SK-N-SH treated with all-trans-retinoic acid at 6 μM for 48 hours (cell line): ENCODE data around the gene KISS1.

Source experiments
- ATAC-seq: fragments of 200-7000 bp; cut with Tn5 transposase; 3 replicates; pipeline ENCODE4 v1.9.1; 2020; ENCODE audit warnings: mild to moderate bottlenecking, moderate library complexity
- BACH2 ChIP-seq: fragments of 250-450 bp; sonication (Bioruptor Pico); IDR thresholded peaks from 2 replicates; pipeline ENCODE4 v1.9.0; 2021; ENCODE audit warnings: mild to moderate bottlenecking, borderline replicate concordance
- CSDC2 ChIP-seq: fragments of 250-450 bp; sonication (Bioruptor Pico); IDR thresholded peaks from 2 replicates; pipeline ENCODE4 v1.5.0; 2020; ENCODE audit warnings: mild to moderate bottlenecking, moderate library complexity
- ESRRG ChIP-seq: fragments of 250-450 bp; sonication (Bioruptor Pico); IDR thresholded peaks from 2 replicates; pipeline ENCODE4 v1.6.1; 2021; ENCODE audit warnings: mild to moderate bottlenecking
- ISL1 ChIP-seq: fragments of 250-450 bp; sonication (Bioruptor Pico); IDR thresholded peaks from 2 replicates; pipeline ENCODE4 v2.1.2; 2022; ENCODE audit warnings: mild to moderate bottlenecking, moderate library complexity
- OSR1 ChIP-seq: fragments of 250-450 bp; sonication (Bioruptor Pico); IDR thresholded peaks from 2 replicates; pipeline ENCODE4 v1.8.0; 2022; ENCODE audit warnings: moderate library complexity, mild to moderate bottlenecking, inconsistent platforms
- PATZ1 ChIP-seq: fragments of 250-450 bp; sonication (Bioruptor Pico); IDR thresholded peaks from 2 replicates; pipeline ENCODE4 v1.8.0; 2020; ENCODE audit warnings: mild to moderate bottlenecking, moderate library complexity, borderline replicate concordance
- POU6F1 ChIP-seq: fragments of 250-450 bp; sonication (Bioruptor Pico); IDR thresholded peaks from 2 replicates; pipeline ENCODE4 v1.8.0; 2021; ENCODE audit warnings: low read depth, mild to moderate bottlenecking, moderate library complexity, borderline replicate concordance
- PPARA ChIP-seq: fragments of 250-450 bp; sonication (Bioruptor Pico); IDR thresholded peaks from 2 replicates; pipeline ENCODE4 v1.5.0; 2020; ENCODE audit warnings: mild to moderate bottlenecking, borderline replicate concordance
- RARB ChIP-seq: fragments of 250-450 bp; sonication (Bioruptor Pico); IDR thresholded peaks from 2 replicates; pipeline ENCODE4 v1.8.0; 2021; ENCODE audit warnings: mild to moderate bottlenecking, moderate library complexity
- SNAI2 ChIP-seq: fragments of 250-450 bp; sonication (Bioruptor Pico); IDR thresholded peaks from 2 replicates; pipeline ENCODE4 v1.5.0; 2020; ENCODE audit warnings: mild to moderate bottlenecking, moderate library complexity
- TCF4 ChIP-seq: fragments of 250-450 bp; sonication (Bioruptor Pico); IDR thresholded peaks from 2 replicates; pipeline ENCODE4 v1.8.0; 2021; ENCODE audit warnings: mild to moderate bottlenecking, moderate library complexity, borderline replicate concordance
- TSHZ2 ChIP-seq: fragments of 250-450 bp; sonication (Bioruptor Pico); IDR thresholded peaks from 2 replicates; pipeline ENCODE4 v1.5.0; 2020; ENCODE audit warnings: mild to moderate bottlenecking, moderate library complexity
- ZFP3 ChIP-seq: fragments of 250-450 bp; sonication (Bioruptor Pico); IDR thresholded peaks from 2 replicates; pipeline ENCODE4 v1.5.0; 2020; ENCODE audit warnings: mild to moderate bottlenecking, moderate library complexity
- ZFP30 ChIP-seq: fragments of 450-650 bp; formaldehyde crosslinking; IDR thresholded peaks from 2 replicates; pipeline ENCODE4 v1.5.0; 2022; ENCODE audit warnings: mild to moderate bottlenecking, moderate library complexity
- ZNF565 ChIP-seq: fragments of 450-650 bp; formaldehyde crosslinking; conservative IDR thresholded peaks from 2 replicates; pipeline ENCODE4 v1.5.0; 2020; ENCODE audit warnings: low read depth, mild to moderate bottlenecking, moderate library complexity
- ZNF70 ChIP-seq: fragments of 450-650 bp; formaldehyde crosslinking; IDR thresholded peaks from 2 replicates; pipeline ENCODE4 v1.5.0; 2020; ENCODE audit warnings: mild to moderate bottlenecking, moderate library complexity
- ZNF8 ChIP-seq: fragments of 450-650 bp; formaldehyde crosslinking; IDR thresholded peaks from 2 replicates; pipeline ENCODE4 v1.5.0; 2020; ENCODE audit warnings: mild to moderate bottlenecking, moderate library complexity
- TF ChIP-seq, protein P1 (sequence below): fragments of 250-450 bp; sonication (Bioruptor Pico); IDR thresholded peaks from 2 replicates; pipeline ENCODE4 v1.5.1; 2020; ENCODE audit warnings: low read depth, mild to moderate bottlenecking, moderate library complexity
- TF ChIP-seq, protein P2 (sequence below): fragments of 250-450 bp; sonication (Bioruptor Pico); IDR thresholded peaks from 2 replicates; pipeline ENCODE4 v1.5.1; 2021; ENCODE audit warnings: mild to moderate bottlenecking, moderate library complexity

KISS1 gene

GRCh38 chr1:204216880-204217647, 20.8 kb upstream of the KISS1 start:
- no peak for ATAC-seq
- TF ChIP-seq PPARA (CRISPR knock-in tag) (no peak), ISL1 (CRISPR knock-in tag) (no peak), ESRRG (CRISPR knock-in tag) (no peak), ZNF8 (CRISPR knock-in tag) (no peak), ZNF565 (CRISPR knock-in tag) (no peak), SNAI2 (CRISPR knock-in tag) (no peak)

GRCh38 chr1:204216236-204216635, 19.9 kb upstream of the KISS1 start:
- no peak for ATAC-seq
- no peak for TF ChIP-seq SNAI2 (CRISPR knock-in tag)
- TF ChIP-seq, protein P1, sequence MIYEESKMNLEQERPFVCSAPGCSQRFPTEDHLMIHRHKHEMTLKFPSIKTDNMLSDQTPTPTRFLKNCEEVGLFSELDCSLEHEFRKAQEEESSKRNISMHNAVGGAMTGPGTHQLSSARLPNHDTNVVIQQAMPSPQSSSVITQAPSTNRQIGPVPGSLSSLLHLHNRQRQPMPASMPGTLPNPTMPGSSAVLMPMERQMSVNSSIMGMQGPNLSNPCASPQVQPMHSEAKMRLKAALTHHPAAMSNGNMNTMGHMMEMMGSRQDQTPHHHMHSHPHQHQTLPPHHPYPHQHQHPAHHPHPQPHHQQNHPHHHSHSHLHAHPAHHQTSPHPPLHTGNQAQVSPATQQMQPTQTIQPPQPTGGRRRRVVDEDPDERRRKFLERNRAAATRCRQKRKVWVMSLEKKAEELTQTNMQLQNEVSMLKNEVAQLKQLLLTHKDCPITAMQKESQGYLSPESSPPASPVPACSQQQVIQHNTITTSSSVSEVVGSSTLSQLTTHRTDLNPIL: no peak
- TF ChIP-seq ZNF8 (CRISPR knock-in tag): no peak
- TF ChIP-seq ESRRG (CRISPR knock-in tag): no peak
- TF ChIP-seq, protein P2, sequence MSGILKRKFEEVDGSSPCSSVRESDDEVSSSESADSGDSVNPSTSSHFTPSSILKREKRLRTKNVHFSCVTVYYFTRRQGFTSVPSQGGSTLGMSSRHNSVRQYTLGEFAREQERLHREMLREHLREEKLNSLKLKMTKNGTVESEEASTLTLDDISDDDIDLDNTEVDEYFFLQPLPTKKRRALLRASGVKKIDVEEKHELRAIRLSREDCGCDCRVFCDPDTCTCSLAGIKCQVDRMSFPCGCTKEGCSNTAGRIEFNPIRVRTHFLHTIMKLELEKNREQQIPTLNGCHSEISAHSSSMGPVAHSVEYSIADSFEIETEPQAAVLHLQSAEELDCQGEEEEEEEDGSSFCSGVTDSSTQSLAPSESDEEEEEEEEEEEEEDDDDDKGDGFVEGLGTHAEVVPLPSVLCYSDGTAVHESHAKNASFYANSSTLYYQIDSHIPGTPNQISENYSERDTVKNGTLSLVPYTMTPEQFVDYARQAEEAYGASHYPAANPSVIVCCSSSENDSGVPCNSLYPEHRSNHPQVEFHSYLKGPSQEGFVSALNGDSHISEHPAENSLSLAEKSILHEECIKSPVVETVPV (CRISPR knock-in tag): no peak
- no peak for TF ChIP-seq PATZ1 (CRISPR knock-in tag)
- no peak for TF ChIP-seq ZNF70
- no peak for TF ChIP-seq PPARA (CRISPR knock-in tag)
- no peak for TF ChIP-seq ISL1 (CRISPR knock-in tag)
- TF ChIP-seq ZFP30 (CRISPR knock-in tag): no peak
- TF ChIP-seq ZFP3: no peak
- no peak for TF ChIP-seq POU6F1 (CRISPR knock-in tag)
- TF ChIP-seq RARB: no peak
- TF ChIP-seq OSR1 (CRISPR knock-in tag): no peak
- TF ChIP-seq BACH2 (CRISPR knock-in tag): no peak
- TF ChIP-seq TCF4 (CRISPR knock-in tag): no peak
- TF ChIP-seq ZNF565 (CRISPR knock-in tag): no peak
- TF ChIP-seq CSDC2: no peak
- no peak for TF ChIP-seq TSHZ2 (CRISPR knock-in tag)
